Liver (tissue), 9 donors: ENCODE results near the gene PLA2G4D. TPM values are rescaled to one million over a fixed set of nuclear protein-coding genes. Genes with fewer than 3 reads are reported as not detected.

Experiments used
- DNase-seq: peaks from one replicate; pipeline ENCODE4 v3.0.0-alpha.2; 2017; ENCODE audit warnings: low spot score
- H3K27ac ChIP-seq, 2 donors: one replicate each; pipeline ENCODE4 v1.7.0; 2013; ENCODE audit warnings: inconsistent platforms in 2 of 2, low read length in 2 of 2, control low read depth in 1 of 2, low read depth in 1 of 2, mild to moderate bottlenecking in 1 of 2
- H3K27me3 ChIP-seq, 4 donors: one replicate each; pipeline versions ENCODE4 v1.6.1 to v1.7.0; 2013; ENCODE audit warnings: low read length in 3 of 4, inconsistent platforms in 1 of 4, mild to moderate bottlenecking in 1 of 4, moderate library complexity in 1 of 4; ENCODE audit not compliant: control insufficient read depth in 4 of 4, insufficient read depth in 4 of 4
- H3K36me3 ChIP-seq, 4 donors: one replicate each; pipeline versions ENCODE4 v1.6.1 to v1.7.0; 2013; ENCODE audit warnings: low read length in 3 of 4, mild to moderate bottlenecking in 3 of 4, low read depth in 1 of 4, moderate library complexity in 1 of 4; ENCODE audit not compliant: control insufficient read depth in 4 of 4, insufficient read depth in 3 of 4
- H3K4me1 ChIP-seq, 4 donors: one replicate each; pipeline versions ENCODE4 v1.6.1 to v1.7.0; 2013; ENCODE audit warnings: low read length in 3 of 4, mild to moderate bottlenecking in 3 of 4, moderate library complexity in 1 of 4; ENCODE audit not compliant: control insufficient read depth in 4 of 4, insufficient read depth in 4 of 4
- H3K4me3 ChIP-seq, 3 donors: one replicate each; pipeline versions ENCODE4 v1.6.1 to v1.7.0; 2013; ENCODE audit warnings: low read length in 3 of 3, control low read depth in 1 of 3, low read depth in 1 of 3, mild to moderate bottlenecking in 1 of 3
- H3K9ac ChIP-seq, 2 donors: one replicate each; pipeline ENCODE4 v1.7.0; 2013; ENCODE audit warnings: low read length in 2 of 2, mild to moderate bottlenecking in 2 of 2, moderate library complexity in 2 of 2, control low read depth in 1 of 2, low read depth in 1 of 2
- H3K9me3 ChIP-seq, 4 donors: one replicate each; pipeline versions ENCODE4 v1.6.1 to v1.7.0; 2013; ENCODE audit warnings: low read length in 3 of 4; ENCODE audit not compliant: control insufficient read depth in 4 of 4
- ATF3 ChIP-seq: IDR thresholded peaks from 2 replicates; pipeline ENCODE4 v1.6.1; 2016; ENCODE audit warnings: antibody characterized with exemption
- CTCF ChIP-seq: fragments of 150-350 bp; IDR thresholded peaks from 2 replicates; pipeline ENCODE4 v1.5.1; 2017; ENCODE audit warnings: improper control_type of control experiment, low read depth, low read length; ENCODE audit not compliant: missing input control
- EGR1 ChIP-seq, 2 donors: IDR thresholded peaks; 2 replicates each; pipeline ENCODE4 v1.6.1; 2016 to 2018; ENCODE audit warnings: antibody characterized with exemption in 2 of 2, low read depth in 2 of 2
- FOXA1 ChIP-seq: IDR thresholded peaks from 2 replicates; pipeline ENCODE4 v1.6.1; 2016; ENCODE audit warnings: antibody characterized with exemption
- FOXA2 ChIP-seq: IDR thresholded peaks from 2 replicates; pipeline ENCODE4 v1.6.1; 2016; ENCODE audit warnings: antibody characterized with exemption
- GABPA ChIP-seq, 2 donors: IDR thresholded peaks in 1 of 2; conservative IDR thresholded peaks in 1 of 2; 2 replicates each; pipeline ENCODE4 v1.6.1; 2016; ENCODE audit warnings: antibody characterized with exemption in 2 of 2, mild to moderate bottlenecking in 1 of 2, moderate library complexity in 1 of 2
- HNF4A ChIP-seq, 2 donors: conservative IDR thresholded peaks; 2 replicates each; pipeline ENCODE4 v1.6.1; 2016; ENCODE audit warnings: antibody characterized with exemption in 2 of 2, mild to moderate bottlenecking in 2 of 2
- HNF4G ChIP-seq: IDR thresholded peaks from 2 replicates; pipeline ENCODE4 v1.6.1; 2016; ENCODE audit warnings: antibody characterized with exemption
- JUND ChIP-seq, 2 donors: IDR thresholded peaks; 2 replicates each; pipeline ENCODE4 v1.6.1; 2016; ENCODE audit warnings: antibody characterized with exemption in 2 of 2
- MAX ChIP-seq: IDR thresholded peaks from 2 replicates; pipeline ENCODE4 v1.6.1; 2016; ENCODE audit warnings: antibody characterized with exemption
- NR2F2 ChIP-seq: IDR thresholded peaks from 2 replicates; pipeline ENCODE4 v1.6.1; 2016; ENCODE audit warnings: antibody characterized with exemption
- RAD21 ChIP-seq, 2 donors: IDR thresholded peaks; 2 replicates each; pipeline ENCODE4 v1.6.1; 2016; ENCODE audit warnings: antibody characterized with exemption in 2 of 2, mild to moderate bottlenecking in 2 of 2
- RXRA ChIP-seq, 2 donors: IDR thresholded peaks; 2 replicates each; pipeline ENCODE4 v1.6.1; 2017 to 2018; ENCODE audit warnings: antibody characterized with exemption in 2 of 2, mild to moderate bottlenecking in 1 of 2
- SP1 ChIP-seq: IDR thresholded peaks from 2 replicates; pipeline ENCODE4 v1.6.1; 2018; ENCODE audit warnings: antibody characterized with exemption, mild to moderate bottlenecking
- TAF1 ChIP-seq: conservative IDR thresholded peaks from 2 replicates; pipeline ENCODE4 v1.6.1; 2016; ENCODE audit warnings: antibody characterized with exemption, mild to moderate bottlenecking
- YY1 ChIP-seq: IDR thresholded peaks from 2 replicates; pipeline ENCODE4 v1.6.1; 2016; ENCODE audit warnings: antibody characterized with exemption, mild to moderate bottlenecking
- ZBTB33 ChIP-seq: IDR thresholded peaks from 2 replicates; pipeline ENCODE4 v1.6.1; 2016; ENCODE audit warnings: antibody characterized with exemption
- WGBS: extraction: QIAGEN DNeasy Blood & Tissue Kit; methylation state at CpG from one replicate; pipeline ENCODE4 v1.1.7; 2013; 5-methylcytosine and 5-hydroxymethylcytosine counted together
- polyA plus RNA-seq, 2 donors: library from polyadenylated mRNA; stranded (reverse) in 1 of 2; unstranded in 1 of 2; fragments of 200-250 nt in 1 of 2; fragments of >200 nt in 1 of 2; fragmentation: Nextera tagmentation in 1 of 2; extraction: Ambion mirVana in 1 of 2; gene quantifications; one replicate each; pipeline versions ENCODE4 v1.2.1 to v1.2.3, GENCODE V29; 2013 to 2015
- total RNA-seq, 2 donors: library from RNA; depleted of rRNA; stranded (reverse); fragments of >200 nt; gene quantifications; one replicate each; pipeline ENCODE4 v1.2.3, GENCODE V29; 2014
- TF ChIP-seq, protein P1 (sequence below): IDR thresholded peaks from 2 replicates; pipeline ENCODE4 v1.6.1; 2016; ENCODE audit warnings: antibody characterized with exemption, mild to moderate bottlenecking
- donor health status: healthy.
- donor health status: healthy.
- donor health status: healthy.
- donor health status: healthy.
- donor health status: healthy.

Gene PLA2G4D
- total and polyA plus RNA-seq, 4 donors: not detected

GRCh38 chr15:42060797-42061196 is 33.6 kb downstream of the PLA2G4D start:
- H3K9me3 ChIP-seq: no peaks in the 10 kb centered on the region
- peak overlapping the region; percentile 16 to 60 for H3K27ac ChIP-seq
- H3K4me1 ChIP-seq: peaks cover 0 to 17% (median 9%) of the 10 kb centered on the region in 4 donors
- WGBS: 41% methylated on average over 5 of the region's 5 CpGs
- H3K9ac ChIP-seq: no peak overlapping the region
- DNase-seq: no peak
- no peaks in the 10 kb centered on the region for H3K27me3 ChIP-seq
- no peaks in the 10 kb centered on the region for H3K36me3 ChIP-seq
- H3K4me3 ChIP-seq: no peak overlapping the region
- TF ChIP-seq RXRA (IDR thresholded peaks at IDR 0.05): peak; percentile 83 to 87
- no peak for TF ChIP-seq FOXA2
- no peak for TF ChIP-seq HNF4G
- TF ChIP-seq TAF1: no peak
- TF ChIP-seq MAX: peak; percentile 85
- peak; percentile 9 to 56 for TF ChIP-seq RAD21 (IDR thresholded peaks at IDR 0.05)
- TF ChIP-seq JUND (IDR thresholded peaks at IDR 0.05): peak; percentile 29 to 62
- TF ChIP-seq ZBTB33: no peak
- TF ChIP-seq, protein P1, sequence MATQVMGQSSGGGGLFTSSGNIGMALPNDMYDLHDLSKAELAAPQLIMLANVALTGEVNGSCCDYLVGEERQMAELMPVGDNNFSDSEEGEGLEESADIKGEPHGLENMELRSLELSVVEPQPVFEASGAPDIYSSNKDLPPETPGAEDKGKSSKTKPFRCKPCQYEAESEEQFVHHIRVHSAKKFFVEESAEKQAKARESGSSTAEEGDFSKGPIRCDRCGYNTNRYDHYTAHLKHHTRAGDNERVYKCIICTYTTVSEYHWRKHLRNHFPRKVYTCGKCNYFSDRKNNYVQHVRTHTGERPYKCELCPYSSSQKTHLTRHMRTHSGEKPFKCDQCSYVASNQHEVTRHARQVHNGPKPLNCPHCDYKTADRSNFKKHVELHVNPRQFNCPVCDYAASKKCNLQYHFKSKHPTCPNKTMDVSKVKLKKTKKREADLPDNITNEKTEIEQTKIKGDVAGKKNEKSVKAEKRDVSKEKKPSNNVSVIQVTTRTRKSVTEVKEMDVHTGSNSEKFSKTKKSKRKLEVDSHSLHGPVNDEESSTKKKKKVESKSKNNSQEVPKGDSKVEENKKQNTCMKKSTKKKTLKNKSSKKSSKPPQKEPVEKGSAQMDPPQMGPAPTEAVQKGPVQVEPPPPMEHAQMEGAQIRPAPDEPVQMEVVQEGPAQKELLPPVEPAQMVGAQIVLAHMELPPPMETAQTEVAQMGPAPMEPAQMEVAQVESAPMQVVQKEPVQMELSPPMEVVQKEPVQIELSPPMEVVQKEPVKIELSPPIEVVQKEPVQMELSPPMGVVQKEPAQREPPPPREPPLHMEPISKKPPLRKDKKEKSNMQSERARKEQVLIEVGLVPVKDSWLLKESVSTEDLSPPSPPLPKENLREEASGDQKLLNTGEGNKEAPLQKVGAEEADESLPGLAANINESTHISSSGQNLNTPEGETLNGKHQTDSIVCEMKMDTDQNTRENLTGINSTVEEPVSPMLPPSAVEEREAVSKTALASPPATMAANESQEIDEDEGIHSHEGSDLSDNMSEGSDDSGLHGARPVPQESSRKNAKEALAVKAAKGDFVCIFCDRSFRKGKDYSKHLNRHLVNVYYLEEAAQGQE: peak; percentile 30
- TF ChIP-seq ATF3: no peak
- TF ChIP-seq SP1: peak; percentile 87
- peak; percentile 71 to 72 for TF ChIP-seq HNF4A (conservative IDR thresholded peaks at IDR 0.05)
- peak in 1 of 2 donors; percentile 15 for TF ChIP-seq EGR1 (IDR thresholded peaks at IDR 0.05; ENCODE audit: low read depth in 2 of 2)
- peak; percentile 47 for TF ChIP-seq YY1
- TF ChIP-seq CTCF: no peak
- TF ChIP-seq GABPA (IDR thresholded peaks at IDR 0.05 in 1 of 2, conservative IDR thresholded peaks at IDR 0.05 in 1 of 2): peak in 1 of 2 donors; percentile 32
- TF ChIP-seq FOXA1: peak; percentile 30
- TF ChIP-seq NR2F2: no peak
